Activated T-cell treated with anti-CD3 and anti-CD28 coated beads, Interleukin-2, amount 50 U/mL, for 48 hours (primary cell): ENCODE measurements around the gene ARFGEF2.

Experiments
- DNase-seq, 2 experiments: peaks; one replicate each; pipeline ENCODE4 v3.0.0-alpha.2; 2020

Gene ARFGEF2

GRCh38 chr20:48899881-48900280 lies 21.6 kb upstream of the ARFGEF2 start:
- DNase-seq, result no peak

- DNase-seq, result no peak
Measured at GRCh38 chr20:48901326-48901725, 20.2 kb upstream of the ARFGEF2 start.

GRCh38 chr20:48903705-48904104 lies 17.8 kb upstream of the ARFGEF2 start:
- DNase-seq, result no peak

DNA sequence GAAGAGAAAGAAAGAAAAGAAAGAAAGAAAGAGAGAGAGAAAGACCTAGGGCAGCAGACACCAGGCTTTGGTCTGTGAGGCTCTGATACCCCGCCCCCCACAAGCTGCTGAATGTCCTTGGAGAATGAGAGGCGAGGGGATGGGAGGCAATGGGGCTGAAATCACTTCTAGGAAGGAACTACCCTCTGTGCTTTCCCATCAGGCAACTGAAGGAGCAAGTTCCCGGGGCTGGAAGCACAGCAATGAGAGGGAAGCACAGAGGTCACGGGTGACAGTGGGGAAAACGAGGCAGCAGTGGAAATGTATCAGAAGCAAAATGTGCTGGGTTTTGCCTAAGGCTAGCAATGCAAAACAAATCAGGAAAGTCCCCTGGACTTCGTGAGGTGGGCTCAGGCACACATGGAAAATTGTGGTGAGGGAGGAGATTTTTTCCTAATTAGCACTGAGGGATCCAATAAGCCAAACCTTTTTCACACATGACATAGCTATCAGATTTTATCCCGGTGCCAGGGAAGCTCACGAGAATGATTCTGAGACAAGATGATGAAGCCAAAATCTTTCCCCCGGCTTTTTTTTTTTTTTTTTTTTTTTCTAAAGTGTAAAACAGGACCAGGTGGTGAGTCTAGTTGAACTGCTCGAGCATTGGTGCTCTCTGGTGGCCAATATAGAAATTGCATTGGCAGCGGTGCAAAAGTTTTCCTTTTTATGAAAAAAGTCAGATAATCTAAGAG lies 16.8 kb upstream of the ARFGEF2 start:
- DNase-seq, result peak; percentile 77 to 80

- no peak for DNase-seq
Measured at GRCh38 chr20:48905297-48905647, 16.2 kb upstream of the ARFGEF2 start.

DNA sequence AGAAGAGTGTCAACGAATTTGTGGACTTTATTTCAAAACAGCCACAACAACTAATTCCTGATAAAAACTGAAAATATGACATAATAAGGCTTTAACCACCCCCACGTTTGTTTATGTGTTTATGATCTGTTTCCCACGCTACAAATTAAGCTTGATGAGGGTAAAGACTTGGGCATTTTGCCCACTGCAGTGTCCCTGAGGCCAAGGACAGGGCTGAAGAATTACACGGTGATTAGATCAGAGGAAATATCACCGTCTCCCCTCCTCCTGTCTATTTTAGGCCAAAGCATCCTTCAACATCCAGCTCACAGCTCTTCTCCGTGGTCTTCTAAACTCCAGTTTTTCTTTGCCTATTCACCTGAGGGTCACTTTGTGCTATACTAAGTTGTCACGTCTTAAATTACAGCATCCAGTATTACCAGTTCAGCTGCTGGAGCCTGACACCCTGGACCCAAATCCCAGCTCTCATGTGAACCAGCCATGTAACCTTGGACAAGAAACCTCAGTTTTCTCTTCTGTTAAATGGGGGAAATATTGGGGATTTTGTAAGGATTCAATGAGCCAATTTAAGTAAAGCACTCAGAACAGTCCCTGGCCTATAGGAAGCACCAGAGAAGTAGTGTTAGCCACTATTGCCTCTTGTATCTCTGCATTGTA lies 15.2 kb upstream of the ARFGEF2 start:
- no peak for DNase-seq

DNA sequence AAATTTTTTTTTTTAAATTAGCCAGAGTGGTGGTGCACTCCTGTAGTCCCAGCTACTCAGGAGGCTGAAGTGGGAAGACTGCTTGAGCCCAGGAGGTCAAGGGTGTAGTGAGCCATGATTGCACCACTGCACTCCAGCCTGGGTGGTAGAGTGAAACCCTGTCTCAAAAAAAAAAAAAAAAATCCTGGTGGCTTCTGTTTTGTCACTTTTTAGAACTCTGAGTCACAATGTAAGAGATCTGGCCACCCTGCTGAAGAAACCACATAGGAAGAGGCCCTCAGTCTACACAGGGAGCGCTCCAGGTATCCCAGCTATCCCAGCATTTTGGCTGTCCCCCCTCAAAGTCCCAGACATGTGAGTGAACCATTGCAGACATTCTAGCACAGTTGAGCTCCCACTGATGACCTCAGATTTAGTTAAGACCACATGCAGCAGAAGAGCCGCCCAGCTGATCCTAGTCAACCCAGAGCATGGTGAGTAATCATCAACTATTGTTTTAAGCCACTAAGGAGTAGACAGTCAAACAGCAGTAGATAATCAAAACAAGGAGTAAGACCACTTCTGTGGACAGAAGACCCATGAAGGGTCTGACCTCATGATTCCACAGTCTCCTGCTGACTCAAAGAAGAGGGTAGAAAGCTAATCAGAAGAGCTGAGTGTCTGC lies 12.7 kb upstream of the ARFGEF2 start:
- DNase-seq, result no peak

- no peak for DNase-seq
Measured at GRCh38 chr20:48909910-48910309, 11.6 kb upstream of the ARFGEF2 start.

- no peak for DNase-seq
Measured at GRCh38 chr20:48910347-48910781, 11.1 kb upstream of the ARFGEF2 start.

GRCh38 chr20:48912065-48912464 lies 9.4 kb upstream of the ARFGEF2 start:
- DNase-seq, result no peak

GRCh38 chr20:48916699-48917098 lies 4.8 kb upstream of the ARFGEF2 start:
- no peak for DNase-seq

GRCh38 chr20:48919336-48919881 lies 2.1 kb upstream of the ARFGEF2 start:
- DNase-seq, result no peak

- no peak for DNase-seq
Measured at GRCh38 chr20:48919882-48920526, 1.5 kb upstream of the ARFGEF2 start.

- no peak for DNase-seq
Measured at GRCh38 chr20:48920527-48921167, 864 bp upstream of the ARFGEF2 start.

DNA sequence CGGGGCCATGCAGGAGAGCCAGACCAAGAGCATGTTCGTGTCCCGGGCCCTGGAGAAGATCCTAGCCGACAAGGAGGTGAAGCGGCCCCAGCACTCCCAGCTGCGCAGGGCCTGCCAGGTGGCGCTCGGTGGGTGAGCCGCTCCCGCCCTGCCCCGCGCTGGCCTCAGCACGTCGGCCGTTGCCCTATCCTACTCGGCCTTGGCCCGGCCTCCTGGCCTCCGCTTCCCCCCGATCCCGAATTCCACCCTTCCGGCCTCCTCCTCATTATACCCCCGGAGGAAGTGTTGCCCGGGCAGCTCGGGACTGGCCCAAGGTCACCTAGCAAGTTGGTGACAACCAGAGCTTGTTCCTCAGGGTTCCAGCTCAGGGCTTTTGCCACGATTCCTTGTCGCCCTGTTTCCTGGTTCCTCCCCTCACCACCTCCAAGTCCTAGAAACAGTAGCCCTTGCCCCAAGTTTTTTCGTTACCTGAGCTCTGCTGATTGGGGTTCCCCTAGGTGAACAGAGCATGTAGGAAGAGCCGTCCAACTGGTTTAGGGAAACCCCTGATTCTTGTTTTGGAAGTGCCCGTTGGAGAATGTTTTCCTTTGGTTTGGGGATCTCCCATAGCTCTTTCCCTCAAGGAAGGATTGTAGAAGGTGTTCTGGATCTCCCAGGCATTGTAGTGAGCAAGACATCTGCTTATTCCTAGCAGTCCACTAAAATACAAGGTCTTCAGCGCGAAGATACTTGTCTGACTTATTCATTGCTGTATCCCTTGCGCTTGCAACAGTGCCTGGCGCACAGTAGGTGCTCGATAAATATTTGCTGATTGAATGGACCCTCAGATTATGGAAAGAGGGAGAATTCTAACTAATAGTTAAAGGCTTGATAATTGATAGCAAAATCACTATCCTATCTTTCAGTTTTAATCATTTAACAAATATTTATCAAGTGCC lies 641 bp downstream of the ARFGEF2 start:
- DNase-seq, result no peak

GRCh38 chr20:48923149-48923718 lies 1.7 kb downstream of the ARFGEF2 start:
- DNase-seq, result no peak

- no peak for DNase-seq
Measured at GRCh38 chr20:48924756-48925109, 3.2 kb downstream of the ARFGEF2 start.

DNA sequence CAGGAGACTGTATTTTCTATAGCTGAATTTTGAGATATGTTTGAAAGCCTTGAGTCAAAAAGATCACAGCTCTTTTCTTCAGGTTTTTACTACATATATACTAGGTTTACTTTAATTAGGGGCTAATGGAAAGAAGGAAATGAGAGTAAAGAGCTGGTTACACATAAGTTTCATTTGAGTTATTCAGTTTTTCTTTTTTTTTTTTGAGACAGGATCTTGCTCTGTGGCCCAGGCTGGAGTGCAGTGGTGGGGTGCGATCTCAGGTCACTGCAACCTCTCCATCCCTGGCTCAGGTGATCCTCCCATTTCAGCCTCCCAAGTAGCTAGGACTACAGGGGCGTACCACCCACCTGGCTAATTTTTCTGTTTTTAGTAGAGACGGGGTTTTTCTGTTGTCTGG lies 4.8 kb downstream of the ARFGEF2 start:
- DNase-seq, result no peak

- DNase-seq, result no peak
Measured at GRCh38 chr20:48926821-48927220, 5.3 kb downstream of the ARFGEF2 start.

DNA sequence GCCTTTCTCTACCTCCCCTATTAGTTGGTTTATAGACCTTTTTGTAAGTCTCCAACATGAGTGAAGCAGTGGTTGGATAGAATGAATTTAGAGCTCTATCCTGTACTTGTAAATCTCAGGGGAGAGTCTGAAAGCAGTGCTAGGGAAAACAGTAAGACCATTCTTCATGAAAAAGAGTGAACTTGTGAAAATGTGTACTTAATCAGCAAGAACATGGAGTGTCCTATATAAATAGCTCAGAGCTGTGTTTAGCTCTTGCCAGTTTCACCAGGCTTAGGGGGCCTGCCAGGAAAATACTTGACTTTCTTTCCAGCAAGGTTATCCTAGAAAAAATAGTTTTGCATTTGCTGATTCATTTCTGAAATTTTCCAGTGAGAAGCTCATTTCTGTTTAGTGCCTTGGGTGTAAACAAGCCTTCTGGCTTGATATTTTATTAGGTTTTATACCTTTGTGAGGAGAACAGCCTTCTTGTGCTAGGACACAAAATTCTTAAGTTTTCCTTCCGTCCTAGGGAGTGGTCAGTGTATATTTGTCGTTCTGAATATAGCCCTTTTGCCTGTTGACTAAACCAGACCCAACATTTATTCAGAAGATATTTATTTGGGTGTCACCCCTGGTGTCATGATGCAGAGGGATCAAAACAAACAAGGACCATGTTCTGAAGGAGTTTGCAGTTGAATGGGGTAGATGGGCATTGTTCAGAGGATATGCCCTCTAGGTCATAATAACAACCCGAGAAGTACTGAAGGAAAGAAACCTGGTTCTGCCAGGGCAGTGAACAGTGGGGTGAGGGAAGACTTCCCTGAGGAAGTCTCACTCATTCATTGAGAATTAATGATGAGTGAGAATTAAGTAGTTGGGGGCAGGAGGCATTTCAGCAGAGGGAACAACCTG lies 7.6 kb downstream of the ARFGEF2 start:
- no peak for DNase-seq
